ENCODE data around the gene FECH.

The FECH gene

GRCh38 chr18:57516056-57516455 lies 70.4 kb downstream of the FECH start:
- TF ChIP-seq TAF1 (IDR thresholded peaks at IDR 0.05; ENCODE audit: low read depth, low read length): no peak
- TF ChIP-seq POU2F2 (IDR thresholded peaks at IDR 0.05; ENCODE audit: low read depth, low read length): no peak
- no peak for TF ChIP-seq PAX5 (IDR thresholded peaks at IDR 0.05; ENCODE audit: insufficient read depth, low read length, severe bottlenecking)
- FAIRE-seq: no peak
- no peak for DNase-seq (ENCODE audit: insufficient read length, low spot score)

GRCh38 chr18:57505231-57505630 lies 81.3 kb downstream of the FECH start:
- DNase-seq (ENCODE audit: insufficient read length, low spot score): no peak
- TF ChIP-seq POLR2AphosphoS5 (IDR thresholded peaks at IDR 0.05; ENCODE audit: low read depth, low read length) (no peak), POU2F2 (IDR thresholded peaks at IDR 0.05; ENCODE audit: low read depth, low read length) (no peak), TAF1 (IDR thresholded peaks at IDR 0.05; ENCODE audit: low read depth, low read length) (no peak), SPI1 (IDR thresholded peaks at IDR 0.05; ENCODE audit: low read depth, low read length) (no peak), POLR2A (IDR thresholded peaks at IDR 0.05; ENCODE audit: low read depth, low read length) (no peak)
- FAIRE-seq: no peak

GRCh38 chr18:57502624-57503023 lies 83.9 kb downstream of the FECH start:
- FAIRE-seq (no peak), DNase-seq (ENCODE audit: insufficient read length, low spot score) (no peak)
- no peak for TF ChIP-seq POLR2A (IDR thresholded peaks at IDR 0.05; ENCODE audit: low read depth, low read length)
- no peak for TF ChIP-seq POLR2AphosphoS5 (IDR thresholded peaks at IDR 0.05; ENCODE audit: low read depth, low read length)
- TF ChIP-seq POU2F2 (IDR thresholded peaks at IDR 0.05; ENCODE audit: low read depth, low read length): no peak
- no peak for TF ChIP-seq PAX5 (IDR thresholded peaks at IDR 0.05; ENCODE audit: insufficient read depth, low read length, severe bottlenecking)
- TF ChIP-seq SPI1 (IDR thresholded peaks at IDR 0.05; ENCODE audit: low read depth, low read length): no peak
- TF ChIP-seq TAF1 (IDR thresholded peaks at IDR 0.05; ENCODE audit: low read depth, low read length): no peak

GRCh38 chr18:57498682-57499256 lies 87.7 kb downstream of the FECH start:
- DNase-seq (ENCODE audit: insufficient read length, low spot score): no peak
- TF ChIP-seq POLR2A (IDR thresholded peaks at IDR 0.05; ENCODE audit: low read depth, low read length) (no peak), TAF1 (IDR thresholded peaks at IDR 0.05; ENCODE audit: low read depth, low read length) (no peak), POLR2AphosphoS5 (IDR thresholded peaks at IDR 0.05; ENCODE audit: low read depth, low read length) (no peak)
- no peak for FAIRE-seq
